BLaER1 (cell line): ENCODE measurements around the gene FCN3.

Source experiments
- H3K27ac ChIP-seq: shearing (Covaris generic); formaldehyde crosslinking; 2 replicates; pipeline ENCODE4 v1.8.1; 2022
- H3K27me3 ChIP-seq: shearing (Covaris generic); formaldehyde crosslinking; 2 replicates; pipeline ENCODE4 v1.8.1; 2022
- H3K36me3 ChIP-seq: shearing (Covaris generic); formaldehyde crosslinking; 2 replicates; pipeline ENCODE4 v1.8.1; 2022
- H3K4me1 ChIP-seq: shearing (Covaris generic); formaldehyde crosslinking; 2 replicates; pipeline ENCODE4 v1.8.1; 2022
- H3K4me2 ChIP-seq: shearing (Covaris generic); formaldehyde crosslinking; 2 replicates; pipeline ENCODE4 v1.8.1; 2022
- H3K4me3 ChIP-seq: shearing (Covaris generic); formaldehyde crosslinking; 2 replicates; pipeline ENCODE4 v1.8.1; 2022
- H3K9ac ChIP-seq: shearing (Covaris generic); formaldehyde crosslinking; 2 replicates; pipeline ENCODE4 v1.8.1; 2022
- H3K9me3 ChIP-seq: shearing (Covaris generic); formaldehyde crosslinking; 2 replicates; pipeline ENCODE4 v1.8.1; 2022
- H4K20me1 ChIP-seq: shearing (Covaris generic); formaldehyde crosslinking; 2 replicates; pipeline ENCODE4 v1.8.1; 2022
- Cebpa-rat ChIP-seq: shearing (Covaris generic); IDR thresholded peaks from 2 replicates; pipeline ENCODE4 v1.8.1; 2022

Gene FCN3

DNA sequence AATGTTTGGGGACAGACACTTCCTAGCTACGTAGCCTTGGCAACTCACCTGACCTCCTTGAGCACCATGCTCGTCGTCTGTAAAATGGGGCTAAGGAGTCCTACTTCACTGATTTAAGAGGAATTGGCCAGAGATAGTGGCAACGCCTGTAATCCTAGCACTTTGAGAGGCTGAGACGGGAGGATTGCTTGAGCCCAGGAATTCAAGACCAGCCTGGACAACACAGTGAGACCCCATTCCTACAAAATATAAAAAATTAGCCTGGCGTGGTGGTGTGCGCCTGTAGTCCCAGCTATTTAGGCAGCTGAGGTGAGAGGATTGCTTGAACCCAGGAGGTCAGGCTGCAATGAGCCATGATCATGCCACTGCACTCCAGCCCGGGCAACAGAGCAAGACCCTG, 28.3 kb downstream of the FCN3 start:
- H3K4me1 ChIP-seq: peaks cover 45% of the 10 kb centered on the region

DNA sequence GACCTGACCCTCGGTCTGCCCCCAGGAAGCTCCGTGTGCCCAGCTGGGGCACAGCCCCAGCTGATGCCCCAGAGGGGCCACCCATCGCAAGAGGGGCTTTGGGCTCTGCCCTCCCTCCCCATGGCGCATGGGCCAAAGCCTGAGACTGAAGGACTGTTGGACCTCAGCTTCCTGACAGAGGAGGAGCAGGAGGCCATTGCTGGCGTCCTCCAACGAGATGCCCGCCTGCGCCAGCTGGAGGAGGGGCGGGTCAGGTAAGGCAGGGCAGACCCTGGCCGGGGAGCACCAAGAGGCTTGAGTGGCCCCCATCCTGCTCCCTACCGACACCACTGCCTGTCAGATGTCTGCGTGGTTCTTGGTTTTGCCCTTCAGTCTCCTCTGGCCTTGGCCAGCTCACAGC, 29.4 kb downstream of the FCN3 start:
- Histone ChIP-seq H3K9ac (no peak overlapping the region), H3K27ac (0 out of 2 replicates have a peak overlapping the region, but pooled peaks have one; percentile 26), H3K27me3 (no peaks in the 10 kb centered on the region), H3K4me3 (no peak overlapping the region), H3K36me3 (peaks cover 52% of the 10 kb centered on the region), H4K20me1 (peaks cover 6% of the 10 kb centered on the region; the same call in 1 of the 2 replicates), H3K9me3 (no peaks in the 10 kb centered on the region), H3K4me1 (peaks cover 56% of the 10 kb centered on the region), H3K4me2 (peak overlapping the region; percentile 28)
- no peak for TF ChIP-seq Cebpa-rat

More for the DNA sequence above, 28.3 kb downstream of the FCN3 start:
- no peak overlapping the region for H3K27ac ChIP-seq
- no peak for TF ChIP-seq Cebpa-rat
- peaks cover 6% of the 10 kb centered on the region; the same call in 1 of the 2 replicates for H4K20me1 ChIP-seq
- H3K4me2 ChIP-seq: no peak overlapping the region
- peaks cover 63% of the 10 kb centered on the region for H3K36me3 ChIP-seq
- no peak overlapping the region for H3K9ac ChIP-seq
- H3K27me3 ChIP-seq: no peaks in the 10 kb centered on the region
- H3K9me3 ChIP-seq: no peaks in the 10 kb centered on the region
- no peak overlapping the region for H3K4me3 ChIP-seq

GRCh38 chr1:27343639-27344025, 31.0 kb downstream of the FCN3 start:
- Histone ChIP-seq H4K20me1 (peaks cover 6% of the 10 kb centered on the region; the same call in 1 of the 2 replicates), H3K4me3 (peak overlapping the region; percentile 78), H3K9ac (peak overlapping the region; percentile 84), H3K4me1 (peaks cover 65% of the 10 kb centered on the region), H3K36me3 (peaks cover 37% of the 10 kb centered on the region), H3K27me3 (no peaks in the 10 kb centered on the region), H3K9me3 (no peaks in the 10 kb centered on the region), H3K27ac (peak overlapping the region; percentile 91), H3K4me2 (peak overlapping the region; percentile 94)
- TF ChIP-seq Cebpa-rat: no peak

DNA sequence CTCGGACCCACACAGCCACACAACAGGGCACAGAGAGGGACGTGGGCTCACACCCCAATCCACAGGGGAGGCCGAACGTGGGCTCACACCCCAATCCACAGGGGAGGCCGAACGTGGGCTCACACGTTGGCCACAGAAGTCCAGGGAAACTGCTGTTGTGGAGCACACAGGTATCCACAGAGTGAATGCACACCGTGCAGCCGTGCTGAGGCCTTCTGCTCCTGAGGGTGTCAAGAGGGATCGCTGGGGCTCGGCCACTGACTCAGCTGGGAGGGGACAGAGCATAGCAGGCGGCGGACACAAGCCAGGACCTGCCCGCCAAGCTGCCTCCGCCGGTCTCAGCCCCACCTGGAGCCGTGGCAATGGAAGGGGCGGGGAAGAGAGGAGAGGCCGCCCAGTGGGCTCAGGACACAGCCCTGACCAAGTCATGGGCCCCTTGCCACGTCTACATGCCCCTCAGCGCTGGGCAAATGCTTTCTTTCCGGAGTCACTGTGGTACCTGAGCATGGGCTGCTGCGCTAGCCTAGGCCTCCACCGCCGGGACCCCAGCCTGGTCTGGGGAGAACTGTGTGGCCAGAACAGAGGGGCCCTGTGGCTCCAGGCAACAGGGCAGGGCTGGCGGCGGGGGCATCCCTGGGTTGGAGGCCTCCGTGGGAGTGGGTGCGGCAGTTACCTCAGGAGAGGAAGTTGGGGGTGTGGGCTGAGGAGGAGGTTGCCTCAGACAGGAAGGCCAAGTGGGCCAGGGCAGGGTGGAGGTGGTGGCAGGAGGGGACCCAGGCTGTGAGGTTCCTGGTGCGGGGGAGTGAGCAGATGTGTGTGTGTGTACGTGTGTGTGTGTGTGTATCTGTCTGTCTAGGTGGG, 31.6 kb downstream of the FCN3 start:
- Histone ChIP-seq H3K4me1 (peaks cover 67% of the 10 kb centered on the region), H3K9me3 (no peaks in the 10 kb centered on the region), H3K27me3 (no peaks in the 10 kb centered on the region), H3K27ac (peak overlapping the region; percentile 91), H3K36me3 (peaks cover 33% of the 10 kb centered on the region), H3K9ac (peak overlapping the region; percentile 84), H3K4me3 (peak overlapping the region; percentile 78), H3K4me2 (peak overlapping the region; percentile 94), H4K20me1 (peaks cover 6% of the 10 kb centered on the region; the same call in 1 of the 2 replicates)
- TF ChIP-seq Cebpa-rat: no peak

- peak overlapping the region; percentile 84 for H3K9ac ChIP-seq
- peak overlapping the region; percentile 94 for H3K4me2 ChIP-seq
- H3K4me3 ChIP-seq: peak overlapping the region; percentile 78
- H3K27me3 ChIP-seq: no peaks in the 10 kb centered on the region
- H3K4me1 ChIP-seq: peaks cover 67% of the 10 kb centered on the region
- no peak for TF ChIP-seq Cebpa-rat
- H3K36me3 ChIP-seq: peaks cover 27% of the 10 kb centered on the region
- H4K20me1 ChIP-seq: peaks cover 6% of the 10 kb centered on the region; the same call in 1 of the 2 replicates
- no peaks in the 10 kb centered on the region for H3K9me3 ChIP-seq
- H3K27ac ChIP-seq: peak overlapping the region; percentile 91
These were observed 32.2 kb downstream of the FCN3 start for GRCh38 chr1:27342391-27342777.

DNA sequence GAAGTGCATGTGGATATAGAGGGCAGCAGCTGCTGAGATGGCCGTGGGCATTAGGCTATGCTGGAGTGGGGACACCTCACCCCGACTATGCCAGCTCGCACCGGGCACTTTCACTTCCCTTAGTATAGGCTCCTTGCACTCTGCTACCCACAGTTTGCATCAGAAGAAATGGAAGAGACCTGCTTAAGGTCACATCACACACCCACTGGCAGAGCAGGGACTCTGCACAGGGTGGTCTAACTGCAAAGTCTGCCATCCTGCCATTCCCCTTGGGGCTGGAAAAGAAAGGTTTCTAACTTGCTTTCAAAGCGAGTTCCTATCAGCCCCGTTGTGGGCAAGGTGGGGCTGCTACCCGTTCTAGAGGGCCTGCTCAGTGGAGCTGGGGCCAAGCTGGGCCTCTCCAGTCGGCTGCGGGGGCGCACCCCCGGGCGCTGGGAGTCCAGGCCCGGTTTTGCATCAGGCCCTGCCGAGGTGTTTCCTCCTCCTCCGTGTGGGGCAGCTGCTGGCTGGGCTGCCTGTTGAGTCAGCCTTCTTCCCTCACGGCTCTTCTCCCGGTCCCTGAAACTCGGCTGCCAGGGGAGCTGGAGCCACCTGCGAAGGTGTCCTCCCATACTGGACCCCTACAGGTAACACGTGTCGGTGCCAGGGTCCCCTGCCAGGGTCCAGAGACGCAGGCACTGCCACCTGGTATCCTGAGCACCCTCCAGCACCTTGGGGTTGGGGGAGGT, 32.9 kb downstream of the FCN3 start, which contains the start of gene SYTL1:
TSS of gene SYTL1 (plus strand) at position 498 of the 728 bp plus-strand sequence. CDS start 3,313 bp downstream, outside the sequence.
- H3K4me2 ChIP-seq: peak within 1 kb of the TSS; percentile 94
- H3K27ac ChIP-seq: peak within 1 kb of the TSS; percentile 91
- peak within 1 kb of the TSS; percentile 84 for H3K9ac ChIP-seq
- no peak for TF ChIP-seq Cebpa-rat
- H4K20me1 ChIP-seq: peaks cover 6% of the 10 kb centered on the region; the same call in 1 of the 2 replicates
- peaks cover 27% of the 10 kb centered on the region for H3K36me3 ChIP-seq
- H3K27me3 ChIP-seq: no peaks in the 10 kb centered on the region
- peak within 1 kb of the TSS; percentile 78 for H3K4me3 ChIP-seq
- H3K9me3 ChIP-seq: no peaks in the 10 kb centered on the region
- H3K4me1 ChIP-seq: peaks cover 67% of the 10 kb centered on the region

DNA sequence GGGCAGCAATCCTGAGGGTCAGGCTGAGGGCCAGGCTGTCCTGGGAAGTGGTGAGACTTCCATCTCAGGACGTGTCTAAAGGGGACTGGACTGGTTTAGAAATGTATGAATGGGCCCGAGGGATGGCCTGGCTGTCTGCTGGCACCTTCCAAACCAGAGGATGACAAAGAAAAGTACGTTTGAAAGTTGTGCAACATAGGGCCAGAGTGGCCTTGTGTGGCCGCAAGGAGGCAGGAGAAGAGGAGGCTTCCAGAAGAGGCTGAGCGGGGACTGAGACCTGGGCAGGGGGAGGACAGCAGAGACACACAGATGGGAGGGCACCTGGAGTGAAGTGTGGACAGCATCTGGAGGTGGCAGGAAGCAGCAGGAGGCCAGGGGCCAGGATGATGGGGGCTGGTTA, 35.4 kb downstream of the FCN3 start:
- H3K9ac ChIP-seq: peak overlapping the region; percentile 12; the same call in 1 of the 2 replicates
- H4K20me1 ChIP-seq: no peaks in the 10 kb centered on the region
- TF ChIP-seq Cebpa-rat: peak; percentile 39; the same call in 1 of the 2 replicates
- no peaks in the 10 kb centered on the region for H3K27me3 ChIP-seq
- peaks cover 53% of the 10 kb centered on the region for H3K4me1 ChIP-seq
- H3K27ac ChIP-seq: peak overlapping the region; percentile 62
- H3K4me2 ChIP-seq: peak overlapping the region; percentile 94
- no peak overlapping the region for H3K4me3 ChIP-seq
- peaks cover 31% of the 10 kb centered on the region for H3K36me3 ChIP-seq
- H3K9me3 ChIP-seq: no peaks in the 10 kb centered on the region

- Histone ChIP-seq H3K9me3 (no peaks in the 10 kb centered on the region), H3K4me1 (peaks cover 48% of the 10 kb centered on the region), H3K36me3 (peaks cover 36% of the 10 kb centered on the region), H3K9ac (peak overlapping the region; percentile 12; the same call in 1 of the 2 replicates), H3K4me3 (no peak overlapping the region), H3K4me2 (peak overlapping the region; percentile 94), H3K27ac (peak overlapping the region; percentile 62), H3K27me3 (no peaks in the 10 kb centered on the region), H4K20me1 (no peaks in the 10 kb centered on the region)
- TF ChIP-seq Cebpa-rat: no peak
These were observed 35.9 kb downstream of the FCN3 start for GRCh38 chr1:27338751-27339150.

DNA sequence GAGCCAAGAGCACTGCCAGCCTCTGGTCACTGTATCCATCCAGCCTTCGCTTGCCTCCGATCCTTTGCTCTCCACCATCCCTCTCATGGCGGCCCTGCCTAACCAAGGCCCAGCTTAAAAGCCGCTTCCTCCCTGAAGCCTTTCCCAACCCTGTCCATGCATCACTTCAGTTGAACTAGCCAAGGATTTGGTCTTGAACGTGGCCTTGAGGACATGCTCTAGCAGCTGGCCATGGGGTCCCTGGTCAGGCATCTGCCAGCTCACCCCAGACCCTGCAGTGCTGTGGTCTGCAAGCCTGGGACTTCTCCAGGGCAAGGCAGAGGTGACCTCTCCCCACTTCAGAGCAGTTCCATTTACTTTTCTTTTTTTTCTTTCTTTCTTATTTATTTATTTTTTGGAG, 37.9 kb downstream of the FCN3 start:
- no peak for TF ChIP-seq Cebpa-rat
- H3K36me3 ChIP-seq: peaks cover 56% of the 10 kb centered on the region
- no peaks in the 10 kb centered on the region for H3K27me3 ChIP-seq
- no peak overlapping the region for H3K27ac ChIP-seq
- no peak overlapping the region for H3K4me2 ChIP-seq
- peaks cover 32% of the 10 kb centered on the region for H3K4me1 ChIP-seq
- peaks cover 9% of the 10 kb centered on the region; the same call in 1 of the 2 replicates for H4K20me1 ChIP-seq
- no peak overlapping the region for H3K4me3 ChIP-seq
- no peaks in the 10 kb centered on the region for H3K9me3 ChIP-seq
- H3K9ac ChIP-seq: no peak overlapping the region
